Peyer's patch (tissue), 4 donors: Measurements from ENCODE around the gene STING1. TPM values are rescaled to one million over a fixed set of nuclear protein-coding genes. Genes with fewer than 3 reads are reported as not detected.

Source experiments
- DNase-seq, 3 donors: peaks; one replicate each; pipeline ENCODE4 v3.0.0-alpha.2; 2017 to 2019
- H3K27ac ChIP-seq, 4 donors: fragments of 200-600 bp; sonication (generic); one replicate each; pipeline ENCODE4 v1.5.1; 2016 to 2019
- H3K27me3 ChIP-seq, 2 donors: fragments of 200-600 bp; sonication (generic); one replicate each; pipeline ENCODE4 v1.5.1; 2019
- H3K36me3 ChIP-seq, 3 donors: fragments of 200-600 bp; sonication (generic); one replicate each; pipeline ENCODE4 v1.5.1; 2016 to 2019
- H3K4me1 ChIP-seq, 4 donors: fragments of 200-600 bp; sonication (generic); one replicate each; pipeline ENCODE4 v1.5.1; 2016 to 2019
- H3K4me3 ChIP-seq, 4 donors: fragments of 200-600 bp; sonication (generic); 1 replicate in 3 of 4; 2 replicates in 1 of 4; pipeline ENCODE4 v1.5.1; 2016 to 2019; ENCODE audit warnings: mild to moderate bottlenecking in 1 of 4
- H3K9me3 ChIP-seq, 4 donors: fragments of 200-600 bp; sonication (generic); one replicate each; pipeline ENCODE4 v1.5.1; 2016 to 2019; ENCODE audit warnings: mild to moderate bottlenecking in 1 of 4
- CTCF ChIP-seq, 6 experiments: fragments of 450-650 bp in 4 of 6; fragments of 200-600 bp in 2 of 6; sonication (generic) in 1 of 6; IDR thresholded peaks; one replicate each; pipeline ENCODE4 v1.5.1; 2017 to 2019; ENCODE audit warnings: antibody characterized with exemption in 6 of 6, mild to moderate bottlenecking in 3 of 6, moderate library complexity in 1 of 6
- POLR2A ChIP-seq, 2 donors: fragments of 450-650 bp; IDR thresholded peaks; one replicate each; pipeline ENCODE4 v1.5.1; 2017; ENCODE audit warnings: antibody characterized with exemption in 2 of 2, mild to moderate bottlenecking in 2 of 2, moderate library complexity in 2 of 2
- total RNA-seq, 4 donors: library from RNA; depleted of rRNA; stranded (reverse); fragments of >200 nt; gene quantifications; one replicate each; pipeline ENCODE4 v1.1.0, GENCODE V29; 2016

STING1 gene
- total RNA-seq, 4 donors from 2014 or later, result 9.5 to 48.7 (median 18.0) TPM

GRCh38 chr5:139474890-139475791 is 7.4 kb downstream of the STING1 start:
- peaks cover 0 to 20% (median 0%) of the 10 kb centered on the region in 3 donors for H3K36me3 ChIP-seq
- no peaks in the 10 kb centered on the region for H3K9me3 ChIP-seq
- no peak overlapping the region for H3K4me3 ChIP-seq
- no peak for TF ChIP-seq CTCF (IDR thresholded peaks at IDR 0.05)
- TF ChIP-seq POLR2A (IDR thresholded peaks at IDR 0.05), result no peak
- H3K27me3 ChIP-seq, result no peaks in the 10 kb centered on the region
- H3K27ac ChIP-seq, result peak overlapping the region in 2 of 4 donors; percentile 2 to 26
- peak in 2 of 3 donors; percentile 29 to 64 for DNase-seq
- H3K4me1 ChIP-seq, result peaks cover 3 to 49% (median 6%) of the 10 kb centered on the region in 4 donors

- peaks cover 0 to 20% (median 0%) of the 10 kb centered on the region in 3 donors for H3K36me3 ChIP-seq
- peaks cover 3 to 47% (median 6%) of the 10 kb centered on the region in 4 donors for H3K4me1 ChIP-seq
- no peaks in the 10 kb centered on the region for H3K27me3 ChIP-seq
- no peak overlapping the region for H3K4me3 ChIP-seq
- no peaks in the 10 kb centered on the region for H3K9me3 ChIP-seq
- TF ChIP-seq POLR2A (IDR thresholded peaks at IDR 0.05) (no peak), CTCF (IDR thresholded peaks at IDR 0.05) (no peak)
- peak overlapping the region in 1 of 4 donors; percentile 8 for H3K27ac ChIP-seq
- DNase-seq, result no peak
Observed at GRCh38 chr5:139473565-139473964, 9.0 kb downstream of the STING1 start.

GRCh38 chr5:139473105-139473504 is 9.5 kb downstream of the STING1 start:
- Histone ChIP-seq H3K27me3 (no peaks in the 10 kb centered on the region), H3K4me1 (peaks cover 3 to 48% (median 6%) of the 10 kb centered on the region in 4 donors)
- DNase-seq, result no peak

GRCh38 chr5:139472386-139473030 is 10.1 kb downstream of the STING1 start:
- TF ChIP-seq POLR2A (IDR thresholded peaks at IDR 0.05), result no peak
- no peak for TF ChIP-seq CTCF (IDR thresholded peaks at IDR 0.05)
- peak overlapping the region in 1 of 4 donors; percentile 6 for H3K27ac ChIP-seq
- DNase-seq, result no peak
- H3K4me3 ChIP-seq, result no peak overlapping the region
- H3K27me3 ChIP-seq, result no peaks in the 10 kb centered on the region
- H3K36me3 ChIP-seq, result peaks cover 0 to 11% (median 0%) of the 10 kb centered on the region in 3 donors
- no peaks in the 10 kb centered on the region for H3K9me3 ChIP-seq
- peaks cover 3 to 49% (median 6%) of the 10 kb centered on the region in 4 donors for H3K4me1 ChIP-seq

More at GRCh38 chr5:139473105-139473504, 9.5 kb downstream of the STING1 start:
- H3K36me3 ChIP-seq, result peaks cover 0 to 17% (median 0%) of the 10 kb centered on the region in 3 donors
- no peak for TF ChIP-seq CTCF (IDR thresholded peaks at IDR 0.05)
- TF ChIP-seq POLR2A (IDR thresholded peaks at IDR 0.05), result no peak
- no peak overlapping the region for H3K4me3 ChIP-seq
- peak overlapping the region in 1 of 4 donors; percentile 6 for H3K27ac ChIP-seq
- H3K9me3 ChIP-seq, result no peaks in the 10 kb centered on the region

- Histone ChIP-seq H3K27me3 (no peaks in the 10 kb centered on the region), H3K27ac (peak within 1 kb of the TSS; percentile 24 to 53 (median 40)), H3K36me3 (peaks cover 0 to under 1% (median 0%) of the 10 kb centered on the region in 3 donors), H3K9me3 (no peaks in the 10 kb centered on the region), H3K4me1 (peaks cover 3 to 49% (median 6%) of the 10 kb centered on the region in 4 donors), H3K4me3 (peak within 1 kb of the TSS in 2 of 4 donors; percentile 28 to 37)
- DNase-seq, result peak; percentile 36 to 73 (median 68)
- TF ChIP-seq POLR2A (IDR thresholded peaks at IDR 0.05), result no peak
- TF ChIP-seq CTCF (IDR thresholded peaks at IDR 0.05), result no peak
Observed at GRCh38 chr5:139470821-139471300, 11.7 kb downstream of the STING1 start, which contains the start of gene SMIM33. SMIM33 (plus strand) TSS chr5:139471004; CDS start chr5:139471122, 118 bp downstream.
